Urothelium cell line (cell line): ENCODE measurements around the gene CASP10.

ENCODE experiments used
- DNase-seq: peaks from one replicate; pipeline ENCODE4 v3.0.0; 2011; ENCODE audit warnings: low spot score, mixed read lengths
- FAIRE-seq: peaks from 2 replicates; lab custom pipeline; 2011; peaks lifted over from hg19 to GRCh38; lab: Jason Lieb, UNC

Gene CASP10

DNA sequence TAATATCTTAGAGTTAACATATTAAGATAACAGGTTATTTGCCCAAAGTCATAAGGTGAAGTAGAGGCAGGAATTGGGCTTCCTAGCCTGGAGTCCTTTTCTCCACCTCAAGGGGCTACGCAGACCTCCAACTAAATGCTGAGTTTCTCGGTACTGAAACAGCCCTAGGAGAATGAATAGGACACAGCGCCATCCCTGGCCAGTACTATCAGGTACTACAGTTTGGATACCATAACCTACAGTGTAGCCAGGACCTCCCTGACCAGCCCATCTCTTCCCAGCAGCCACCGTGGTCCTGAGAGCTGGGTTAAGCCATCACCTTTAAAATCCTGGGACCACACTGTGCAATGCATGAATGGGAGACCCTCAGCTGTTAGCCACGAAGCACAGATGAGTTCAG, 93.0 kb downstream of the CASP10 start:
- DNase-seq: no peak
- no peak for FAIRE-seq

DNA sequence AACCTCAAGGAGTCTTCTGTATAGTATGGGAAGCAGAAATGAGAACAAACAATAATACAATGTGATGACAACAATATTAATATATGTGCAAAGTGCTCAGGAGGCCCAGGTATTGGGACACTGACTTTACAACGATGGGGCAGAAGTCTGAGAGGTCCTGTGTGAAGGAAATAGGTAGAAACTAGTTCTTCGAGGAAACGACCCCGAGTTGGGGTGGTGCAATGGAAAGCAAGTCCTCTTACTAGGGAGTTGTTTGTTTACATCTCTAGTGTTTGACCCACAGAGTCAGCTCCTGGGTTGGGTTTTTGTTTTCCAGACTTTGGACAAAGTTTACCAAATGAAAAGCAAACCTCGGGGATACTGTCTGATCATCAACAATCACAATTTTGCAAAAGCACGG, 93.6 kb downstream of the CASP10 start:
- no peak for DNase-seq
- no peak for FAIRE-seq
